Right forelimb (tissue), 1 donor: ENCODE results near the gene ZIC4.
A peak's percentile ranks its signal among the peaks of the same experiment; 100 is the strongest.

Experiments used
- DNase-seq: peaks from one replicate; pipeline ENCODE4 v3.0.0-alpha.2; 2018

The ZIC4 gene

DNA sequence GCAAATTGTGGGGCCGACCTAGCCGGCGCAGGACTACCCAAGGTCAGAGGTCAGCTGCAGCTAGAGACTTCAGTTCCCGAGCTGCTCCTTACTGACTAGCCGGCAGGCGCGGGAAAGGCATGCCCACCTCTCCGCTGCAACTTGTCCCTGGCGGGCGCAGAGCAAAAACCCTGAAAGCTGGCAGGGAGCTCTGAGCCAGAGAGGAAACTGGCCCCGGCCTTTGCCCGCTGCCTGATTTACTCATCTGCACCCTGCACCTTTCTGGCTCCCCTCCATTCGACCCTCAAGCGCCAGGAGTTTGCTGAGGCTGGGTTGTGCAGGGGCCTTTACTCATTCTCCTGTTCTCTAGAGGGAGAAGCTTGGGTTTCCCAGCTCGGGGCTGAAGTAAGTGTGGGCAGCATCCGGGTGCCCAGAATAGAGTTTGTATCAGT lies 1.5 kb downstream of the ZIC4 start:
- DNase-seq: peak; percentile 26

DNA sequence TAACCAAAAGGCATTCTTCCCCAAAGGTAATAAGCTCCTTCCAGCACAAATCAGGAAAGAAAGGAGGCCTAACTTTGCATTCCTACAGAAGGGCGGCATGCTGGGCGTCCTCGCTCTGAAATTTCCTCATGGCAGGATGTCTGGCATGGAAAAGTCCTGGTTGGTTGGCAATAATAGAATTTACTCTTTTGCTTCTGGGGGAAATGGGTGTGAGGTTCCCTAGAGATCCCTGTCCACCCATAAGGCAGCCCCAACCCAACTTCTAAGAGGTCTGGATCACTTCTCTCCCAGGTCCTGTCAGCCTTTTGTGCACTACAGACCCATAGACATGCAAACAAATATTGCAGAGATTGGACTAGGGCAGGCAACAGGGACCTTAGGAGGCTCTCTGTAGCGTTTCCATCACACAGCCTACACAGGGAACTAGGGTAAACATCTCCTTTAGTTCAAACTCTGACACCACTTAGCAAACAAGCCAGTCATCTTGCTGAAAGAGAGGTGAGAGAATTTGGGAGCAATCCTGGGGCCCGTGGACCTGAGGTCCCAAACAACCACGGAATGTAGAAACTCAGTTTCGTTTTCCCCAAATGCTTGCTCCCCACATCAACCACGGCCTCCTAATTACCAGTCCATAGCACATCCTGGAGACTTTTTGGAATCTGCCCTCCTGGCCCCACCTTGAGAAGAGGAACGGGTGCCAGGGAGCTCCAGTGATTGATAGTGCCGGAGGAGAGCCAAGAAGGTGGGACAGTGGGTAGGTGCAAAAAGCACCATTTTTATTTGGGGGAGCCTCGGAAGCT lies 2.1 kb downstream of the ZIC4 start:
- peak; percentile 22 for DNase-seq

DNA sequence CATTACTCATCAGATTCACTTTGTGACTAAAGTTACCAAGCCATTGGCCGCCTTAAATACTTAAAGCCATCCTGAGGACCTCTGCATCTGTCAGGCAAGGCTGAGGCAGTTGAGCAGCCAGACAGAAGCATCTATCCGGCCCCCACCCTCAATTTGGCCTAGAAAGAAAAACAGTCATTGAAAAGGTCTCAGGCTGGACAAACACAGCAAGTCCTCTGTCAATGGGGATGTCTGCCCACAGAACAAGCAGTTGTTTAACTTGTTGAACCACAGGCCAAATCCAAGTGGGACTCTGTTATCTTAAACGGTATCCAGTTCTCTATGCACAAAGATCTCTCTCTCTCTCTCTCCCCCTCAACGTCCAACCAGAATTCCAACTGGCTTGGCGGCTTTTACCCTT lies 2.8 kb downstream of the ZIC4 start:
- DNase-seq: no peak

DNA sequence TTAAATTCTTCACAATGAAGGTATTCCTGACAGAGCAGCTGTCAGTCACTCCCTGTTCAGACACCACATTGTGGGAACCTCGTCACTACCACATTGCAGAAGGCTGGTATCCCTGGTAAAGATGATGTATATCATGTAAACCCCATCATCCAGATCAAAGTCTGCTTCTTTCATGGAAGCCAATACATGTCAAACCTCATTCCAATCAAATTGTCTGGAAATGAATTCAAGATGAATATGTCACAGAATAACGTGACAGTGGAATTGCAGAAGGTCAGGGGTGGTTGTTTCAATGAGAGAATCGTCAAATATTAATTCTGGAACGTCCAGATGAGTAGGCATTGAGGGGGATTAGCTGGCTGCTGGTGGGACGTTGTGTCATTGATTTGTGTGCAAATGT lies 4.2 kb downstream of the ZIC4 start:
- no peak for DNase-seq

DNA sequence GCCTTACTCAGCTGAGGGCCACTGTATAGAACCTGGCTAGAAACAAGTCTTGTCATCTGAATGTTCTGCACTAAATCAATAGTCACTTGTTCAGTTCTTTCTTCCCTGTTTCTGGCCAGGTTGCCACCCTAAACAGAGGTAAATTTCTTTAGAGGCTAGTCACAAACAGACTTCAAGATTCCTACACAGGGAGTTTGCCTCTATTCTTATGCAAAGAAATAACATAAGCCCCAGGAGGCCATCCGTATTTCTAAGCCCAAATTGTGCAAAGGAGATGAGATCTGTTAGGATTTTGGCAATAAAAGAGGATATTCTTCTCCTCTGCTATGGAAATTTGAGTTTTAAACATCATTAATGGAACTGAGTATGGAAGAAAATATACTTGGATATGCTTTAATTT lies 4.9 kb downstream of the ZIC4 start:
- DNase-seq: no peak

DNA sequence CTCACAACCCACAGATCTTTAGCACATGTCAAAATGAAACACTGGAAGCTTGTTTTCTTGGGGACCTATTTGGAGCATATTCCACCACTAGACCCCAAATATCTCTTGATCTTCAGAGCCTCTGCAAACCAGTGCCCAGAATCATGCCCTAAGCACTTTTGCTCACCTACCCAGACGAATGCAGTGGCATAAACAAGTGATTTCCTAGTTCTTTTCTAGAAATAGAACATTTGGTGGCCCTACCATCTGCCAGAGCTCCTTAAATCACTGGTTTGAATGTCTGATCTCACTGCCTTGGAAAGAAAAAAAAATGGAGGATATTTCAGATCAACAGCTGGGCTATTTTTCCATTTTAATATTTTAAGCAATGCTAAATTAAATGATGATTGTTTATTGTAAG lies 5.3 kb downstream of the ZIC4 start:
- DNase-seq: no peak

DNA sequence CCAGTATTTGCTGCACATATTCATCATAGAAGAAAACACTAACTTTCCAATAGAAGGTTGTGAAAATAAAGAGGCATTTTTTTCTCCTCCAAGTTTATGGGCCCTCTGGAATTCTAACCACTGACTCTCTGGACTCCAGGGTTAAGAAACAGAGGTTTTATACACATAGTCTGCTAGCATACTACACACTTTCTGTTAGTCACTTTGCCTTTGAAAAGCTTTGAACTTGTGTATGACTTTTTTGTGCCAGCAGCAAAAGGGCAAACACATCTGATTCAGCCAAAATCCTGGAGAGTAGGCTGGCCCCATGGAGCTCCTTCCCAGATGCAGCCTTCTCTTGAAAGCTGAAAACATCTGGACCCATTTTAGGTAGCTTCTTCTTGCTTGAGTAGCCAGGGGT lies 6.2 kb downstream of the ZIC4 start:
- DNase-seq: no peak

DNA sequence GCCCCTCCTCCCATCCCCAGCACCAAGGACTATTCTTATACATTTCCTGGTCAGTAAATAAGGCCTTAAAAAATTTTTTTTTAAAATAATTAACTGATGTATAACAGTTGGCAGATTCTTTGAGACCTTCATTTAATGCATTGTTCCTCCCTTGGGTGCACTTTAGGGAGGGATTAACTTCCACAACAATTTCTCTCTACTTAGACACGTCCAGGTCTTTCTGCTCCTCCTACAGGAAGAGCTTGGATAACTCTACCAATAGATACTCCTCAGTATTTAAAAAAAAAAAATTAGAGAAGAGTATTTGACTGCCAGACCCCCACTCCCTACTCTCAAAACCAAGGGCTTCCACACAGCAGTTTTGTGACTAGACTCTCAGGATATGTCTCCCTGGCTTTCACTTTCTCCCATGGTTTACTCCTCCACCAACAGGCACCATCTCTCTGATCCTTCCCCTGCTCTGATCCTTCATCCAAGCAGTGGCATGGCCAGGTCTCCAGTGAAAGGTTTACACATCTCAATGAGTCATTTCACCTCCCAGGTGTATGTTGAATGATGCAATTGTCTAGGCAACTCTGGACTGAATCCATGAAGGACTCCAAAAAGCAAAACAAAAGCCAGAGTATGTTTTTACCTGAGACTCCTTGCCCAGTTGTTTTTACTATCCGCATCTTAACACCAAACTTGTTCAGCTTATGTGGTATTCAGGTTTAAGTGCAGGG lies 7.4 kb downstream of the ZIC4 start:
- no peak for DNase-seq

DNA sequence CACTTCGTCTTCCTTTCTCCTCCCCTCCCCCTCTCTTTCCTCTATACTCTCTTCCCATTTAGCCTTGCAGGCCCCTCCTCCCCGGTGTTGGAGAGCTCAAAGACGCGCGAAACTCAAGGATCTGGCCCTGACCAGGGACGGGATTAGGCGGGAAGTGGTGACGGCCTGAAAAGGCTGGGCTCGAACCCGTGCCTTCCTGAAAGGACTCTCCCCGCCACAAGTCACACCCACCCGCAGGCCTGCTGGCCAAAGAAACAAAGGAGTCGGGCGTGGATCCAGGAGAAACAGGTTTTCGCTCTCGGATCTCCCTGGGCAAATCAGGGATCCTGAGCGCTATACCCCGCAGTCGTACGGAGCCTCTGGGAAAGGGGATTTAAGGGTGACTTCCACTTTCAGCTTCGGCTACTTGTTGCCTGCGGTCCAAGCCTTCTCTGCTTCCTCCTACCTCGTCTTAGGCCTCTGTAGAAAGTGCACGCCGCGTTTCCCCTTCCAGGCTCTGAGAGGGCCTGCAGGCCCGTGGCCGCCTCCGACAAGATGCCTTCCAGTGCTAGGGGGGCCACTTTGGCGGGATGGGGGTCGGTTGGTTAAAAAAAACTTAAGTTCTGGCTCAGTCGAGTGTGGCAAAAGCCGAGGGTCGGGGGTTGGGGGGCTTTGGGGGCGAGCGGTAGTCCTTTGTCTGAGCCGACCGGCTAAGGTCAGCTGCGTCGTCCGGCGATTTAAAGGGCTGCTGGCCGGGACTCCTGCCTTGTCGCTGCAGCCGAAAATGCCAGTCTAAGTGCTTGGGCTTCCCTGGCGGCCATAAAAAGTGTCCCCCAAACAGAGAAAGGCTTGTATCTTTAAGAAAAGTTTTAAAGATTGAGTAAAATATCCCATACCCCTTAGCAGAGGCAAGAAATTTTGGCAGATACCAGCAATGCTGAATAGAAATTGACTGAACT lies 8.2 kb downstream of the ZIC4 start:
- DNase-seq: no peak

DNA sequence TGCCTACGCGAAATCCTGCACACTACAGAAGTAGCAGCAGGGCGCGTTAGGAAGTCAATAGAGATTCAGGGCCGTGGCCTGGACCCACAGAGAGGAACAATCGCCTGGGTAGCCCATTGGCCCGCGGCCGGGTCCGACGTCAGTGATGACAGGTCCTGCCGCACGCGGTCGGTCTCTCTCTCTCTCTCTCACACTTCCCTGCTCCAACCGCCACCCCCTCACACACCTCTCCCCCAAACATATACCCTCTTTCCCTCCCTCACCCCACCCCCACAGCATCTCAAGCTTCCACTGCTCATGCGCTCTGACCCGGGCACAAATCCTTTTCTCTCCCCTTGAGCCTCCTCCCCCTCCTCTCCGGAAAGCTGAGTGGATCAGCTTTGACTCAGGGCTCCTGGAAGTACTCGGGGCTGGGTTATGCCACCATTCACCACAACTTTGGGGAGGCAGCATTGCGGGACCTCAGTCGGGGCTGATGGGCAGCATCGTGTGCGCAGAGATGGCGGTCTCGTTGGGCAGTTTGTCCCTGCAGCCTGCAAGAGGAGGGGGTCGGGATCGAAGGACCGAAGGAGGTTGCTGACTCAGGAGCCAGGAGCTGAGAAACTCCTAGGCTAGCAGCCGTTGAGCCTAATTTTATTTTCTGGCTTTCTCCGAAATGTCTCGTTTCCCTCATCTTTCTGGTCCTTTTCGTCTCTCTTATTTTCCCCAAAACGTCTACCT lies 9.0 kb downstream of the ZIC4 start:
- DNase-seq: no peak

DNA sequence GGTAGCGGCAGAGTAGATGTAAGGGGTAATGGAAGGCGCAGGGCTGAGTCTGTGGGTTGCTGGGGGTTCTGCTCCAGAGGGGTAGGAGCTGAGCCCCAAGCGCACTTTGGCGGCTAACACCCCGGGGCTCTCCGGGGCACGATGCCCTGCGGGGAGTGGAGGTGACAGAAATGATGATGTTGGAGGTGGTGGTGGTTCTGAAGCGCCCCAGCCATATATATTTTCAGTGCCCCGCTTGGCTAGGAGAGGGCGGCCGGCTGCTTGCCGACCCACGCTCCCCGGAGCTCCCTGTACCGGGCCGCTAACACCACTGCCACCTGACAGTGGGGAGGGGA lies 9.7 kb downstream of the ZIC4 start:
- DNase-seq: no peak

DNA sequence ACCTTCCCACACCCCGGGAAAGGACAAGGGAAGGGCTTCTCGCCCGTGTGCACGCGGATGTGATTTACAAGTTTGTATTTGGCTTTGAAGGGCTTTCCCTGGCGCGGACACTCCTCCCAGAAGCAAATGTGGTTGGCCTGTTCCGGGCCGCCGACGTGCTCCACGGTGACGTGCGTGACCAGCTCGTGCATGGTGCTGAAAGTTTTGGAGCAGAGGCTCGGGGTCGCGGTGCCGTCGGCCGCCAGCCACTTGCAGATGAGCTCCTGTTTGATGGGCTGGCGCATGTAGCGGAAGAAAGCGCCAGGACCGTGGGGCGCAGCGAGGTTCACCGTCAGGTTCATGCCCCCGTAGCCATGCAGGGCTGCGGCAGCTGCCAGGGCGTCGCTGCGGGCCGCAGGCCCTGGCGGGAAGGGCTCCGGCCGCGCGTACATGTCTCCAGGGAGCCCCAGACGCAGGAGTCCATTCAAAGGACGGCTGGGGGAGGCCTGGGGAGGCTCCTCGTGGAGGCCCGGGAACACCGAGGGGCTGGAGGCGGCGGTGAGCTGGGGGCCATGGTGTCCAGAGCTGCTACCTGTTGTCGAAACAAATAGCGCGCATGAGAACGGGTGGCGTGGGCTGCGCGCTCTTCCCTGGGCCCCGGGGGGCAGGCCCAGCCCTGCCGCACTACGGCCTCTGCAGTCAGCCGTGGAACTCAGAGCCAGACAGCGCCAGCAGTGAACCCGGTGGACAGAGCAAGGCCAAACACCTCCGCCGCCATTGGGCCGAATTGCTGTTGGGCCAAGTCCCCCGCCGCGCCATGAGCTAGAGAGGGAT lies 10.2 kb downstream of the ZIC4 start:
- DNase-seq: no peak

DNA sequence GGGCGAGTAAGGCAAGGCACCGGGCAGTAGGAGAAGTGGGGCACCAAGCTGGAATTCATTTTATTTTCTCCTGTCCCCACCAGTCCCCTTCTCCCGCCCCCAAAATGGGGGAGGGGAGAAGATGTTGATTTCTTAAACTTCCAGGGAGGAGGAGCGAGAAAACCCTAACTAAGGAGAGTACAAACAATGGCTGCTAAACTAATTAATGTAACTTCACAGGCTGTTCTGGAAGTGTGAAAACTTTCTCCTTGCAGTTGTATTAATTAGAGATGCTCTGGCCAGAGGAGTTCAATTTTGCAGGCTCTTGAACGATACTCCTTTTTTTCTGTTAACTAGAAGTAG lies 11.5 kb downstream of the ZIC4 start:
- no peak for DNase-seq

DNA sequence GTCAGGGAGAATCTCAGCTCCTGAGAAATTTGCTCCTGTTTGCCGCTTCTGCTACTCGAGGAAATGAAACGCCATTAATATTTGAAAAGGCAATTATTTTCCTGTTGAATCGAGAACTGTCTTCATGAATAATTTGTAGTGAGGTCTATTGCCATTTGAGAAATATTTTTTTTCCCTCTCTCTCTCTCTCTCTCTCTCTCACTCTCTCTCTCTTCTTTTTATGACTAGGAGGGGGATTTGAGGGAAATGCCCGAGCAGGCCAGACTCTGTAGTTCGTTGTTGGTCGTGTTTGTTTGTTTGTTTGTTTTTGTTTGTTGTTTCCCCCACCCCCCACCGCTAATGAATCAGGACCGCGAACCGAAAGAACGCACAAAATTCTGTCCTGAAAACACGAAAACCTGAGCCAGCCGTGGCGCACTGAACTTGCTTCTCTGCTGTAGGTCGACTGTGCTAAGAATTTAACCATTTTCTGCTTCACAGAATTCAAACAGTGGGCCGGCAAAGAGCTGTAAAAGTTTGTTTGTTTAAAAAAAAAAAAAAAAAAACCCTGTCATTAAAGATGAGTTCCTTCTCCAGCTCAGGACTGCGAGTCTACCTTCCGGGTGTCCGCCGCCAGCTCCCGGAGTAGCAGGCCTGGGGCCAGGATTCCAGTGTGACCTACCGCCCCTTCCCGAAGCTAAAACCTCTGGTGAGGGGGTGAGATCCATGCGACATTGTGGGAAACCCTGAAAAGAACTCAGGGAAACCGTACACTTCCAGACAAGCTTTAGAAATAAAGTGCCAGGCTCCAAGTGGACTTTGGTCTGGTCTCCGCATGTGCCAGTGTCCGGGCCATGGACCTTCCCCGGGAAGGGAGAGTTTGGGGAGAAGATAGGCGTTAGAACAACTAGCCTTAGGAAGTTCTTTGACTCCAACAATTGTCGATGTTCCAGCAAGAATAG lies 12.1 kb downstream of the ZIC4 start:
- DNase-seq: no peak

DNA sequence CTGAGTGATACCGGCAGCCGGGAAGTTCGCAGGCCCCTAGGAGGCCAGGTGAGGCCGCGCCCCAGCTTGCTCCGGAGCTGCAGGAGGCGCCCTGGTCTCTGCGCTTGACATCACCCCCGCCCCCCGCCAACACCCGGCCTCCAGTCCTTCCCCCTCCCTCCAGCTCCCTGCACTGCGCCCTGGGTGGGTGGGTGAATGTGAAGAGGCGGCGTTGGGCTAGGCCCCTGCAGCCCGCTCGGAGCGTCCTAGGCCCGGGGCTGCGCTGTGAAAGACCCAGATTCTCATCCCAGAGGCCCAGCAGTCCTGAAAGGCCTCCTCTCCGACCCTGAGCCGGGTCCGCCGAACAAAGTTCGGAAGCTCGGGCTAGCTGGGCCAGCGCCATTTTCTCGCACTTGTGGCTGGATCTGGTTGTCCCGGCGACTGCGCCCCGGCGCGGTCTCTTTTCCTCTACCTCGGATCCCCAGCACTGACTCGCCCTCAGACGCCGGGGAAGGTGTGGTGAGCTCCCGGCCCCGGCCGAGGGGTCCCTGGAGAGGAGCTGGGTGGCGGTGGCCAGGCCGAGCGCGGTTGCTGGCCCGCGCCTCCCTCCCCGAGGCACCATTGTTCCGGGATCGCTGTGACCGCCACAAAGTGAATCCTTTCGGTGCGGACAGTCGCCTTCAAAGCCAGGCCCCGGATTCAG lies 12.9 kb downstream of the ZIC4 start:
- no peak for DNase-seq

DNA sequence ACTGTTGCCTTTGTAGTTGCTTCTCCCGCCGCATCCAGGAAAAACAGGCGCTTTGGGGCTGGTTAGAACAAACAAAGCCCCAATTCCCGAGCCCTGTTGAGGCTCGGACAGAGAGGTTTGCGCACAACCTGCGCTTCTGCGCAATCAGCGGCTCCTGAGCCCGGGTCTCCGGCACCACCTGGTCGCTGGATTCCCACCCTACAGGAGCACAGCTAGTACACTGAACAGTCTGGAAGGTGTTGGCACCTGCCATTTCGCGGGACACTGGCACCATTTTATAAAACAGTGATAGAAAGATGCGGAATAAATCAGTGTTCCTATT lies 13.8 kb downstream of the ZIC4 start:
- DNase-seq: no peak

DNA sequence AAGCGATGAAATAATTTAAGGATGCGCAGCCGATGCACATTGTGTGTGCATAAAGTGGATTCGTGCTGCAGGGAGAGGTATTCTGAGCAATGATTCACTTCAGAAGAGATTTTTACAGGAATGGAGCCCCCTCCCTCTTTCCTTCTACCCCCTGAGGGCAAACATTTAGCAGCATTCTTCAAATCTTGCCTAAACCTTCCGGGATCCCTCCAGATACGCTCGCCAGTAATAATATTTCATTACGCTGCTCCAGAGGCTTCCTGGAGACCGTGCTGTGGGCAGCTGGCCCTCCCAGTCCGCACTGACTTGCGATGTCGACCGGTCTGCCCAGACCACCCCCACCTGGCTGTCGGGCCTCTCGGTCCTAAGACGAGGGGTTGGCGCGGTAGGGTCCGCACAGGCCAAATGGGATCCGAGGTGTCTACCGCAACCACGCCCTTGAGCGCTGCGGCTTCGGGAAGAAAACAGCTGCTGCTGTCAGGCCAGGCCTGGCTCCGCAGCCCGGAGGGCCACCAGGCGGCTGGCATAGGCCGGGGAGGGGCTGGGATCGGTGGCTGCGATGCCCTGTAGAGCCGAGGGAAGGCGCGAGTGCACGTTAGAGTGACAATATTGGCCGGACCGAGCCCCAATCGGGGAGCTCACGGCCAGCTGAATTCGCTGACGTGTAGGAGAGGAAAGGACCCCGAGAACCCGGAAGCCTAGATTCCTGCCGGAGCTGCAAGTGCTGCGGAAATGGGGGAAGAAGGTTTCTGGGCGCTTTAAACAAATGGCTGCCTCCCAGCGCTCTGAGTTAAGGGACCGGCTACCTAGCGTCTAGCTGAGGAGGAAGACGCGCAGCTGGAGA lies 14.3 kb downstream of the ZIC4 start:
- peak; percentile 81 for DNase-seq

DNA sequence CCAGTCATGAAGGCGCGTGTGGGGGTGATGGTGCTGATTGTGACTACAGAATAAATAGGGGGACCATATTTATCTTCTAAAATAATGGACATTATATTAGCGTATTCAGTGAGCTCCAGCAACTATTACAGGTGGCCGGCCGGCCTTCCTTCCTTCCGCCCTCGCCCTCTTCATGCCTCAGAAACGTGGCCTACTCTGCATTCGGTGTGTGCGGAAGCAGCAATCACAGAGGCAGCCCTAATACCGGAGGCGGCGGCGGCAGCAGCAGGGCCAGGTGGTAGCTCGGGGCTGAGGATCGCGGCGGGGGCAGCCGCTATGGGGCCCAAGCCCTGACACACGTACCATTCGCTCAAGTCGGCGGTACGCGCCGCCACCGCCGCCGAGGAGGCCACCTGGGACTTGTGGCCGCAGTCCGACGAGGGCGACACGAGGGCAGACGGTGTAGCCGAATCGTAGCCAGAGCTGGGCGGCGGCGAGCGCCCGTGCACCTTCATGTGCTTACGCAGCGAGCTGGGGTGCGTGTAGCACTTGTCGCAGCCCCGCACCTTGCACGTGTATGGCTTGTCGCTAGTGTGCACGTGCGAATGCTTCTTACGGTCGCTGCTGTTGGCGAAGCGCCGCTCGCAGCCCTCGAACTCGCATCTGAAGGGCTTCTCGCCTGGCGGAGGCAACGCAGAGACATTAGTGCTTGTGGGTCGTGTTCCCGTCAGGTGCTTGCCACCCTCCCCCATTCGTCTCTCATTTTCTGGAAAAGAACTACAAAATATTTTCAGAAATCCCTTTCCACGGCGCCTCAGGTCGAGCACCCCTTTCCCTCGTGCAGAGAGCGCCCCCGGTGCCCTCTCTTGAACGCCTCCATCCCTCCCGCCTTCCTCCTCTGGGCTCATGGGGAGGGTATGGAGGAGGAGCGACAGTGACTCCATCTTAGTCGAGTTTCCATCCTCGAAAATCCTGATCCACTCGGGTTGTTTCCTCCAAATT lies 15.5 kb downstream of the ZIC4 start:
- peak; percentile 53 for DNase-seq
